ENCODE measurements around the gene DTNBP1.

- TF ChIP-seq POLR2A (IDR thresholded peaks at IDR 0.05), result no peak
- TF ChIP-seq CTCF (IDR thresholded peaks at IDR 0.05), result no peak
- no peak for TF ChIP-seq POLR2AphosphoS5 (IDR thresholded peaks at IDR 0.05)
These were observed 35.0 kb downstream of the DTNBP1 start for GRCh38 chr6:15627821-15628220.

All from prostate gland (tissue), 2 donors.